H1 (cell line): Measurements from ENCODE around the gene SEMA3D. TPM values are rescaled to one million over a fixed set of nuclear protein-coding genes. Genes with fewer than 3 reads are reported as not detected.

ENCODE experiments used
- CTCF ChIP-seq, 3 experiments: IDR thresholded peaks; 1 replicate in 2 of 3; 2 replicates in 1 of 3; pipeline versions ENCODE4 v1.5.1 to v1.6.1; 2011; ENCODE audit warnings: low read length in 3 of 3, mild to moderate bottlenecking in 3 of 3, inconsistent platforms in 2 of 3, low read depth in 1 of 3, moderate library complexity in 1 of 3; ENCODE audit not compliant: insufficient read depth in 1 of 3; ENCODE audit errors: control extremely low read depth in 1 of 3
- GTF2F1 ChIP-seq: IDR thresholded peaks from 2 replicates; pipeline ENCODE4 v1.6.1; 2012; ENCODE audit warnings: low read depth, low read length, improper control_type of control experiment, borderline replicate concordance
- JUN ChIP-seq: IDR thresholded peaks from 2 replicates; pipeline ENCODE4 v1.6.1; 2011; ENCODE audit warnings: low read depth, mild to moderate bottlenecking, improper control_type of control experiment, low read length
- SP4 ChIP-seq: IDR thresholded peaks from 2 replicates; pipeline ENCODE4 v1.6.1; 2012; ENCODE audit warnings: low read length, inconsistent platforms
- USF2 ChIP-seq: IDR thresholded peaks from 2 replicates; pipeline ENCODE4 v1.6.1; 2011; ENCODE audit warnings: low read length, improper control_type of control experiment
- polyA plus RNA-seq, 7 experiments: library from polyadenylated mRNA; depleted of rRNA in 3 of 7; stranded (reverse) in 5 of 7; unstranded in 2 of 7; fragments of >200 nt in 5 of 7; fragments of 200-250 nt in 2 of 7; gene quantifications; 1 replicate in 5 of 7; 2 replicates in 1 of 7; 4 replicates in 1 of 7; pipeline versions ENCODE4 v1.2.1 to v1.2.3, GENCODE V29; 2011 to 2013; ENCODE audit warnings: missing spikeins in 2 of 7, mixed read lengths in 2 of 7
- total RNA-seq: library from RNA; stranded (reverse); fragmentation: NEBNext Ultra II Directional; extraction: Animal tissue kit (Norgen Biotek cat#: 25700); gene quantifications from 2 replicates; pipeline ENCODE4 v1.2.1, GENCODE V29; 2021

Gene SEMA3D
- total and polyA plus RNA-seq, 2 of the 8 experiments (the other 6 are each of a cell fraction or from before 2014, with no cell fraction given) = 1.6 to 3.5 TPM

DNA sequence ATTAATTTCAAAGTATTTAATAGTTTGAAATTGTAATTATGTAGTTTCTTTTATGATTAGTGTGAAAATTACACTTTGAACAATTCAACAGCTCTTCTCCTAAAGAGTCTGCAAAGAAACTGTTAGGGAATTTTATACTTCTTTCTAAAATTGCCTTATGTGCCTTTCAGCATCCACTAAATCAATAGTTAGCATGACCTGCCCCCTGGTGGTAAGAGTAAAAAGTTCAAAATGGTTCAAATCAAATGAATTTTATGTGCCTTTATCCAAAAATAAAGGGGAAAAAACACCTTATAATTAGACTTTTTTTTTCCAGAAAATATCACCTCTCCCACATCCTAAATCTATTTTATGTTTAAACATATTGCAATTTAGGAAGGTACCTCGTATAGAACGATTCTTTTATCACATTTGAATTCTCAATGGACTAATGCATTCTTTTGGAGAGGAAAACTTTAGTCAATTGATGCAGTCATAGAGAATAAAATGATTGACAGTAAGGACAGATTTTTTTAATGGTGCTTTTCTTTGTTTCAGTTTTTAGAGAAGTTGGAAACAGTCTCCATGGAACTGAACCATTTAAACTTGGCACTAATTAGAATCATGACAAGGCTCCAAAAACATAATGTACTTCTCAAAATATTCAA is 163.7 kb downstream of the SEMA3D start (continued):
- TF ChIP-seq CTCF (IDR thresholded peaks at IDR 0.05; ENCODE audit: control extremely low read depth in 1 of 3, insufficient read depth in 1 of 3, low read depth in 1 of 3, low read length in 3 of 3) = peak in 2 of 3 experiments; percentile 46 to 49; a peak in 2 of 4 replicates
- no peak for TF ChIP-seq SP4
- TF ChIP-seq GTF2F1 = no peak
- no peak for TF ChIP-seq JUN
- TF ChIP-seq USF2 = no peak
